T-helper 22 cell (primary cell): ENCODE results near the gene TENM4.

Experiments used
- DNase-seq: peaks from one replicate; pipeline ENCODE4 v3.0.0-alpha.2; 2020; ENCODE audit warnings: low read depth

Gene TENM4

DNA sequence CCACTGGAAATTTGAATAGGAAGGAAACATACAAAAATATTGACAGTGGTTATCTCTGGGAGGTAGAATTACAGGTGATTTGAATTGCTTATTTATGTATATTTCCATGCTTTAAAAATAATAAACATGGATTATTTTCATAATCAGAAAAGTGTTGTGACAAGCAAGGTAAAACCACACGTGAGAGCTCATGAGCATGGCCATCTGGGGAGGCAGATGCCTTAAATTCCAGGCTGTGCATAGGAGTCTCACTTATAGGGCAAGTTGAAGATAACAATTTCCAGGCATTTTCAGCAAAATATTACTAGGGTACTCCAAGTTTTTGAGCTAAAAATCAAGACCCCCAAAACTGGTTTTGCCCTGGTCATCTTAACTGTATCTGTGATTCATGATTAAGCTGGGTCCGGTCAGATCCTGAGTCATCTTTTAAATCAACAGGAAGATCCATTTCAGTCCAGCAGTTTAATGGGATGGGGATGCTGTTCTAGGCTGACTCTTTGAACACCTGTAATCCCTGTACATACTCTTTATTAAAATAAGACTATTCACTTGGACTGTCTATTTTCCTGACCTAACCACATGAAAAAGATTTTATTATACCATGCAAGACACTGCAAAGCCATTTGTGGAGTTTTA, 750.4 kb downstream of the TENM4 start:
- no peak for DNase-seq

- DNase-seq: no peak
These were observed 751.2 kb downstream of the TENM4 start for GRCh38 chr11:78689585-78690153.

- DNase-seq: no peak
These were observed 751.7 kb downstream of the TENM4 start for GRCh38 chr11:78689101-78689500.

- no peak for DNase-seq
These were observed 752.4 kb downstream of the TENM4 start for GRCh38 chr11:78688460-78688859.

GRCh38 chr11:78685156-78685555, 755.7 kb downstream of the TENM4 start:
- no peak for DNase-seq

GRCh38 chr11:78684377-78684776, 756.5 kb downstream of the TENM4 start:
- no peak for DNase-seq

DNA sequence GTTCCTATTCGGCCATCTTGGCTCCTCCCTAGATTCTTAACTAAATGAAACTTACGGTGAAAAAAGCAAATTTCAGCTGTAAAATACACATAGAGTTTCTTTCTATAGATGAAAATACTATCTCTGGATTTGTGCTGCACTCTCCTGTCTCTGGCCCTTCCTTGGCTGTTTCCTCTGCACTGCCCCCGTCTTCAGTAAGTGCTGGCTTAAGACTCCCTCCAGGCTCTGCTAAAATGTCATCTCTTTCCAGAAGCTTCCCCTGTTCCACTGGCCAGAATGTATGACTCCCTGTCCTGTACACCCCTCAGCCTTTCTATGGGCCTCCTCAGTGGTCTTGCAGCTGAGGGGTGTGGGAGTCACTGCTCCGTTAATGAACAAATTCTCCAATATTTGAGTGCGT, 757.1 kb downstream of the TENM4 start:
- DNase-seq: no peak

DNA sequence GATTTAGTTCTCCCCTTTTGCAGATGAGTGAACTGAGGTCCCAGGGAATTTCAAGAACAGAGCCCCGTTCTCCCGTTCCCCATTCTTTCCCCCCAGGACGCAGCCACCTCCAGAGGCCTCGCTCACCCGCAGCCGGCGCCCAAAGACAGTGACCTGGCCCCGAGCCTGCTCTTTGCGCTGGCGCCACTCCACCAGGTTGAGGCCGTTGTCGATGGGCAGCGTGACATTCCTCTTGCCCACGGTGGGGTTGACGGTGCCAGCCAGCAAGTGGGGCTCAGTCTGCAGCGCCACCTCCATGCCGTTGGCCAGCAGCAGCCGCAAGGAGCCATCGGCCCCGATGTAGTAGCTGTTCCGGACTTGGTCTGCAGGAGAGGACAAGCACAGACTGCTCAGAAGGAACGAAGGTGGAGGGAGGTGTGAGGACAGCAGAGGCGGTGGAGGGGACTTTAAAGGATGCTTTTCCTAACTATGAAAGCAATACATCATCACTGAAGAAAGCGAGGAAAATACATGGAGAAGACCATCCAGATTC, 764.7 kb downstream of the TENM4 start:
- no peak for DNase-seq

GRCh38 chr11:78672850-78673620, 767.8 kb downstream of the TENM4 start:
- DNase-seq: no peak

- DNase-seq: no peak
These were observed 771.6 kb downstream of the TENM4 start for GRCh38 chr11:78669249-78669648.

DNA sequence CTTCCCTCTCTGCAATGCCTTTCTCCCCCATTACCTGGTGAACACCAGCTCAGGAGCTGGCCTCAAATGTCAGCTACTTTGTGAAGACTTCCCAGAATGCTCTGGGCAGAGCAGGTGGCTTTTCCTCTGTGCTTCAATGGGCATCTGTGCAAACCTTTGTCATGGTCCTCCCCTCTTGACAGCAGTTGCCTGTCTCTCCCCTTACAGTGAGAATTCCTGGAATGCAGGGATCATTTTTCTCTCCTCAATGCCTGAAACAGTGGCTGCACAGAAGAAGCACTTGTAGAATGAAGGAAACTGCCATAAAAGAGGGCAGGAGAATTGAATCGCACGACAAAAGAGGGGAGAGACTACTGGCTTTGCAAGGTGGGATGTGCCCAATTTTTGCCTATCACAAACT, 773.4 kb downstream of the TENM4 start:
- DNase-seq: no peak

DNA sequence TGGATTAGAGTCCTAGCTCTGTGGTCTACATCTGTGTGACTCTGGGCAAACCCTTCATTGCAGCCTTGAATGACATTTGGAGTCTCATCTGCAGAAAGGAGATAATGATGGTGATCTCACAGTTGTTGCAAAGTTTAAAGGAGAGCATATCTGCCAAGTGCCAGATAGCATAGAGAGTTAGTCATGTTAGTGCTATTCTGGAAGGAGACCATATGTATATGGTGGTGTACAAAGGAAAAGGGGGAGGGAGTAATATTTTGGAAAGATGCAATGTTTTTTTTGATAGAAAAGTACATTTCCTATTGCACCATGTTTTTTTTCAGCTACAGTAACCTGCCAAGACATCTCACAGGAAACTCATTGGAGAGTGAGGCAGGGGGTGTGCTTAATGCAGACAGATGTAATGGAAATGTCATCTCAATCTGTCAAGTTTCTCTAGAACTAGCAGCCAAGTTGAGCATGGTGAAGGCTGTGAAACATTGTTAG, 774.1 kb downstream of the TENM4 start:
- no peak for DNase-seq

DNA sequence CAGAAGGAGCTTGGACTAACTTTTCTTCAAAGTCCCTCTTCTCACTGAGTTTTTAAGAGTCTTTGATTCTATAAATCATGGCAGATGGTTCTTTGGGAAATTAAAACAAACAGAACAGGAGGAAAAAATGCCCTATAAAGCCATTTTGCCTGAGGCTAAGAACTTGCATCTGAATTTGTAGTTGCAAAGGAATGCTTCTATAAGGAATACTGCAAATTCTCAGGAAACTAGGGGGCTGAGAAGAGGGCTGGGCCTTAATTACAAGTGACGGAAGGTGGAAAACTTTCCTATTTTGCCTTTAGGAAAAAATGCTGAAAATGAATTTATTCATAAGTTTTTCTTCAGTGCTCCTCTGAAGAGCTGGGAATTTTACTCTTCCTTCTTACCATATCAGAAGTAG, 776.2 kb downstream of the TENM4 start:
- no peak for DNase-seq

GRCh38 chr11:78662811-78663210, 778.0 kb downstream of the TENM4 start:
- DNase-seq: no peak

DNA sequence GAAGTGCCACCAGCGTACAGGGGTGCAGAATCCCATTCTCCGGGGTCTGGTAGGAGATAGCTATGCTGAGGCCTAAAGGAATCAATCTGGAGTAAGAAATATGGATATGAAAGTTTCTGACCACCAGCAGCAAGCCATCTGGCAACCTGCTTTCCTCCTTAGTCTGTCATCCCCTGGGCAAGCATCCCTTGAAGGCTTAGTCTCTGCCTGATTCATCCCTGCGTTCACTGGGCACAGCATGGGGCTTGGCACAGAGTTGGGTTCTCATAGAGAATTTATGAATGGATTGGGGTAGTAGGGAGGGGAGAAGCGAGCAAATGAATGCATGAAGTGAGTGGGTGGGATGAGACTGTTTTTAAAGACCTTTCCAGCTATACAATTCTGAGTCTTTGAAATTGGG, 780.4 kb downstream of the TENM4 start:
- no peak for DNase-seq

DNA sequence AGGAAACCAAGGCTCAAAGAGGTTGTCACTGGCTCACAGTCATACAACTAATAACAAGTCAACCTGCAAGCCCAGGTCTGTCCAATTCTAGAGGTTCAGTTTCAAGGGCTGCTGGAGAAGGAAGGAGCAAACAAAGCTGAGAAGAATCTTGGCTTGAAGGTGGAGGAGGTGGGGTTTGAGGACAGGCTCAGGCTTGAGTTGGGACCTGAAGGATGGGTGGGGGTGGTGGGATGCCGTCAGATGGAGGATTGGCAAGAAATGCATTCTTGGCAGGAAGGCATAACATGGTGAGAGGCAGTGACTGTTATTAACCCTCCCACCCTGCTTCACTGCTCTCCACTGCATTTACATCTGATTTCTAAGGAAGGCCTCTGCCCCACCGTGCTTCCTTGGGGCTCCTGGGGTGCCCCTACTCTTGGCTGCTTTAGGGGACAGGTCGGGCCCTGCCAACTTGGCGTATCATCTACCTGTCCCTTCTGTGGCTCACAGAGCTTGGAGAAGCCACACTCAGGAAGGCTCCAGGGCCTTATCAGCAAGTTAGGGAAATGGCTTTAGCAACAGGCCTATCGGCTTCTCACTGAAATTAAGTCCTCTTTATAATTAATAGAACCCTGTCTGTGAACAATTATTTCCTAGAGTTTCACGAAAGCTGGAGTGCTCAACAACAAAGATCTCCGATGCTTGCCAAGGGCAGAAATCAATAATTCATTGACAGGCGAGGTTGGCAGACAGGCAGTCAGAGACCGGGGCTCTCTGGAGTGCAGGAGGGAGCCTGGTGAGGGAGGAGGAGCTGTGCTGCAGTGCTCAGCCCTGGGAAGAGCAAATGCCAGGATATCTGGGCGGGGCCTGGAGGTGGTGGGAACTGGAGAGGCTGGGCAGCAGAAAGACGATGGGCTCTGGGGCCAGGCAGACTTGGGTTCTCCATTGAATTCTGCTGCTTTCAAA, 781.2 kb downstream of the TENM4 start:
- no peak for DNase-seq

GRCh38 chr11:78657968-78658839, 782.6 kb downstream of the TENM4 start:
- no peak for DNase-seq

DNA sequence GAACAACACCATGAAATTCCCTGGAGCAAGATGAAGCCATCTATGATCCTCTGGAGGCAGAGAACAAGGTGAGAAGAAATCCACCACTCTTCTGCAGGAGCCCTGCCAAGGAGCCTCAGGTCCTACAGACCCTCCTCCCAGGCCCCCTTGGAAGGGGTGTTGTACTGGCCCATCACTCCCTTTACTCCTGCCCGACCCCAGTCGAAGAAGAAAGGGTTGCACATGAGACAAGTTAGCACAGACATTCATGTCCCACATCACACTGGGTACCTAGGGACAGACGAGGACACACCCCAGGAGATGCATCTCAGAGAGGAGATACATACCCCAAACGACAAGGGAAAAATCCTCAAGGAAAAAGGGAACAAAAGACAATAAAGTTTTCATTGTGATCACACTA, 783.4 kb downstream of the TENM4 start:
- no peak for DNase-seq

- DNase-seq: no peak
These were observed 783.8 kb downstream of the TENM4 start for GRCh38 chr11:78656984-78657383.

- DNase-seq: no peak
These were observed 784.5 kb downstream of the TENM4 start for GRCh38 chr11:78656327-78656726.

DNA sequence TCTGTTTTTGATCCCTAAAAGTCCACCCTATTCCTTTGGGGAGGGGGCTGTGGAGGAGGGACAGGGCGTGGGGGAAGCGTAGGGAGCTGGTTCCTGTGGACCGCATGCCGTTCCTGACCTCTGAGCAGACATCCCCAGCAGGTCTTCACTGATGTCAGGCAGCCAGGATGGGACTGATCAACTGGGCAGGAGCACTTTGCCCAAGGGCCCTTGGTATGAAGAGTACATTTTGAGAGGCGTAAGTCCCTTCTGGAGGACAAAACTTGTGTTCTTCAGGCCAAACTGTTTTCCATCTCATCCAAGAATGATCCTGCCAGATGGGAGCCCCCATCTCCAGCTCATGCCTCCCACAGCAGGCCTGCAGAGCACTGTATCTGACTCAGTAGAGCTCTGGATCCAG, 785.3 kb downstream of the TENM4 start:
- no peak for DNase-seq
